WTC11 (cell line): ENCODE measurements around the gene GPR3. TPM values are rescaled to one million over a fixed set of nuclear protein-coding genes. Genes with fewer than 3 reads are reported as not detected.
A peak's percentile ranks its signal among the peaks of the same experiment; 100 is the strongest.

Experiments used
- AR ChIP-seq: fragments of 250-450 bp; sonication (Bioruptor Pico); IDR thresholded peaks from 2 replicates; pipeline ENCODE4 v1.9.0; 2021; ENCODE audit warnings: mild to moderate bottlenecking
- ATF3 ChIP-seq: sonication (generic); formaldehyde crosslinking; conservative IDR thresholded peaks from 2 replicates; pipeline ENCODE4 v1.8.1; 2022; ENCODE audit warnings: mild to moderate bottlenecking, missing genetic modification reagents
- CDX4 ChIP-seq: fragments of 250-450 bp; sonication (Bioruptor Pico); IDR thresholded peaks from 2 replicates; pipeline ENCODE4 v1.9.0; 2021; ENCODE audit warnings: moderate library complexity, mild to moderate bottlenecking, inconsistent platforms, borderline replicate concordance
- CTCF ChIP-seq: fragments of 200-600 bp; IDR thresholded peaks from 2 replicates; pipeline ENCODE4 v1.8.0; 2022; ENCODE audit warnings: antibody characterized with exemption
- E2F1 ChIP-seq: sonication (generic); formaldehyde crosslinking; IDR thresholded peaks from 2 replicates; pipeline ENCODE4 v1.8.0; 2022; ENCODE audit warnings: mild to moderate bottlenecking, missing genetic modification reagents
- ERG ChIP-seq: fragments of 250-450 bp; sonication (Bioruptor Pico); IDR thresholded peaks from 2 replicates; pipeline ENCODE4 v1.8.0; 2021; ENCODE audit warnings: mild to moderate bottlenecking
- ESRRA ChIP-seq: sonication (generic); formaldehyde crosslinking; IDR thresholded peaks from 2 replicates; pipeline ENCODE4 v1.8.1; 2022; ENCODE audit warnings: mild to moderate bottlenecking, missing genetic modification reagents, borderline replicate concordance
- FOXP4 ChIP-seq: sonication (generic); formaldehyde crosslinking; IDR thresholded peaks from 2 replicates; pipeline ENCODE4 v1.8.0; 2022; ENCODE audit warnings: mild to moderate bottlenecking, missing genetic modification reagents
- HMGXB4 ChIP-seq: sonication (generic); formaldehyde crosslinking; IDR thresholded peaks from 2 replicates; pipeline ENCODE4 v1.8.1; 2023; ENCODE audit warnings: mild to moderate bottlenecking, moderate library complexity, missing genetic modification reagents
- JAZF1 ChIP-seq: fragments of 250-450 bp; sonication (Bioruptor Pico); IDR thresholded peaks from 2 replicates; pipeline ENCODE4 v1.9.0; 2021; ENCODE audit warnings: moderate library complexity, mild to moderate bottlenecking, inconsistent platforms
- JUN ChIP-seq: sonication (generic); formaldehyde crosslinking; IDR thresholded peaks from 2 replicates; pipeline ENCODE4 v1.8.0; 2023; ENCODE audit warnings: mild to moderate bottlenecking, missing genetic modification reagents
- KAT7 ChIP-seq: sonication (generic); formaldehyde crosslinking; IDR thresholded peaks from 2 replicates; pipeline ENCODE4 v1.8.1; 2023; ENCODE audit warnings: missing genetic modification reagents, mild to moderate bottlenecking, borderline replicate concordance
- MYBL2 ChIP-seq: sonication (generic); formaldehyde crosslinking; IDR thresholded peaks from 2 replicates; pipeline ENCODE4 v1.8.1; 2023; ENCODE audit warnings: mild to moderate bottlenecking, moderate library complexity, missing genetic modification reagents
- NR2C2 ChIP-seq: sonication (generic); formaldehyde crosslinking; IDR thresholded peaks from 2 replicates; pipeline ENCODE4 v1.8.0; 2022; ENCODE audit warnings: mild to moderate bottlenecking, missing genetic modification reagents
- PREB ChIP-seq: sonication (generic); formaldehyde crosslinking; IDR thresholded peaks from 2 replicates; pipeline ENCODE4 v1.8.1; 2022; ENCODE audit warnings: mild to moderate bottlenecking, missing genetic modification reagents, moderate library complexity, borderline replicate concordance
- SMAD3 ChIP-seq: sonication (generic); formaldehyde crosslinking; IDR thresholded peaks from 2 replicates; pipeline ENCODE4 v1.8.0; 2022; ENCODE audit warnings: missing genetic modification reagents, mild to moderate bottlenecking, borderline replicate concordance
- SOX15 ChIP-seq: fragments of 250-450 bp; sonication (Bioruptor Pico); IDR thresholded peaks from 2 replicates; pipeline ENCODE4 v1.9.0; 2021; ENCODE audit warnings: mild to moderate bottlenecking
- ZBTB21 ChIP-seq: sonication (generic); formaldehyde crosslinking; IDR thresholded peaks from 2 replicates; pipeline ENCODE4 v1.8.1; 2023; ENCODE audit warnings: mild to moderate bottlenecking, missing genetic modification reagents, borderline replicate concordance
- ZNF138 ChIP-seq: sonication (generic); formaldehyde crosslinking; conservative IDR thresholded peaks from 2 replicates; pipeline ENCODE4 v1.8.1; 2022; ENCODE audit warnings: mild to moderate bottlenecking, moderate library complexity, missing genetic modification reagents
- ZNF512 ChIP-seq: sonication (generic); formaldehyde crosslinking; IDR thresholded peaks from 2 replicates; pipeline ENCODE4 v1.8.1; 2022; ENCODE audit warnings: missing genetic modification reagents, borderline replicate concordance
- ZNF671 ChIP-seq: fragments of 250-450 bp; sonication (Bioruptor Pico); IDR thresholded peaks from 2 replicates; pipeline ENCODE4 v1.8.0; 2021; ENCODE audit warnings: mild to moderate bottlenecking
- total RNA-seq: library from RNA; stranded (reverse); gene quantifications from 3 replicates; pipeline ENCODE4 v1.2.3, GENCODE V29; 2021

The GPR3 gene
- total RNA-seq, 1 experiment from 2014 or later = 12.4 TPM

GRCh38 chr1:27349784-27350662, 42.4 kb upstream of the GPR3 start (continued):
- TF ChIP-seq PREB (CRISPR knock-in tag) (no peak), ATF3 (CRISPR knock-in tag) (no peak), KAT7 (CRISPR knock-in tag) (peak; percentile 70; the same call in 1 of the 2 replicates), ESRRA (CRISPR knock-in tag) (peak; percentile 84; the same call in 1 of the 2 replicates), JUN (peak; percentile 83; the same call in 1 of the 2 replicates), ERG (CRISPR knock-in tag) (no peak), E2F1 (CRISPR knock-in tag) (no peak), FOXP4 (peak; percentile 96), ZNF138 (CRISPR knock-in tag) (peak; percentile 25; the same call in 1 of the 2 replicates), ZNF671 (CRISPR knock-in tag) (no peak), CDX4 (CRISPR knock-in tag) (no peak), SMAD3 (CRISPR knock-in tag) (peak; percentile 93), MYBL2 (peak; percentile 91; the same call in 1 of the 2 replicates), HMGXB4 (peak; percentile 32), NR2C2 (CRISPR knock-in tag) (no peak; the same call in 1 of the 2 replicates), JAZF1 (CRISPR knock-in tag) (no peak), ZNF512 (CRISPR knock-in tag) (no peak), CTCF (no peak), SOX15 (CRISPR knock-in tag) (no peak), AR (no peak), ZBTB21 (CRISPR knock-in tag) (0 out of 2 replicates have a peak, but pooled peaks have one; percentile 41)
